Fibroblast of pulmonary artery (primary cell): ENCODE measurements around the gene PLA2G2F.

Source experiments
- DNase-seq: peaks from one replicate; pipeline ENCODE4 v3.0.0-alpha.2; 2010; ENCODE audit warnings: low read depth
- H3K4me3 ChIP-seq: replicated peaks from 2 replicates; pipeline ENCODE4 v1.5.1; 2011; ENCODE audit warnings: low read depth, mild to moderate bottlenecking, control low read depth, low read length, moderate library complexity
- TF ChIP-seq, protein P1 (sequence below): IDR thresholded peaks from 2 replicates; pipeline ENCODE4 v1.5.1; 2011; ENCODE audit warnings: mild to moderate bottlenecking, control low read depth, low read length, inconsistent platforms; ENCODE audit errors: missing control alignments

The PLA2G2F gene

DNA sequence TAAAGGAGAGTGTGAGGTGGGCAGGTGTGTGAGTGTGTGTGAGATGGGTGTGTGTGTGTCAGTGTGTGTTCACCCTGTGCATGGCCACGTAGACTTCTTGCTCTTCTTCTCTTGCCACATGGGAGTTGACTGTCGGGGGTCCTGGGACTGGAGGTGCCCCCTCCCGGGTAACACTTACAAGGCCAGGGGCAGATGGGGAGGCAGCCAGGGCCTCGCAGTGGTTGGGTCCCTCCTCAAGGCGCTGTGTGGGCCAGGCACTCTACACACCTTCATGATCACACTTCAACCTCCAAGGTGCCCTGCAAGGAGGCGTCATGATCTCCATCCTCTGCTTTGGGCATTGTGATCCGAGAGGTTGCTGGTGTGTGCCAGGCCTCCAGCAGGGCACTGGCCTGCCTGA, 2.3 kb downstream of the PLA2G2F start:
- H3K4me3 ChIP-seq: no peak overlapping the region
- TF ChIP-seq, protein P1, sequence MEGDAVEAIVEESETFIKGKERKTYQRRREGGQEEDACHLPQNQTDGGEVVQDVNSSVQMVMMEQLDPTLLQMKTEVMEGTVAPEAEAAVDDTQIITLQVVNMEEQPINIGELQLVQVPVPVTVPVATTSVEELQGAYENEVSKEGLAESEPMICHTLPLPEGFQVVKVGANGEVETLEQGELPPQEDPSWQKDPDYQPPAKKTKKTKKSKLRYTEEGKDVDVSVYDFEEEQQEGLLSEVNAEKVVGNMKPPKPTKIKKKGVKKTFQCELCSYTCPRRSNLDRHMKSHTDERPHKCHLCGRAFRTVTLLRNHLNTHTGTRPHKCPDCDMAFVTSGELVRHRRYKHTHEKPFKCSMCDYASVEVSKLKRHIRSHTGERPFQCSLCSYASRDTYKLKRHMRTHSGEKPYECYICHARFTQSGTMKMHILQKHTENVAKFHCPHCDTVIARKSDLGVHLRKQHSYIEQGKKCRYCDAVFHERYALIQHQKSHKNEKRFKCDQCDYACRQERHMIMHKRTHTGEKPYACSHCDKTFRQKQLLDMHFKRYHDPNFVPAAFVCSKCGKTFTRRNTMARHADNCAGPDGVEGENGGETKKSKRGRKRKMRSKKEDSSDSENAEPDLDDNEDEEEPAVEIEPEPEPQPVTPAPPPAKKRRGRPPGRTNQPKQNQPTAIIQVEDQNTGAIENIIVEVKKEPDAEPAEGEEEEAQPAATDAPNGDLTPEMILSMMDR: no peak
- DNase-seq: no peak

DNA sequence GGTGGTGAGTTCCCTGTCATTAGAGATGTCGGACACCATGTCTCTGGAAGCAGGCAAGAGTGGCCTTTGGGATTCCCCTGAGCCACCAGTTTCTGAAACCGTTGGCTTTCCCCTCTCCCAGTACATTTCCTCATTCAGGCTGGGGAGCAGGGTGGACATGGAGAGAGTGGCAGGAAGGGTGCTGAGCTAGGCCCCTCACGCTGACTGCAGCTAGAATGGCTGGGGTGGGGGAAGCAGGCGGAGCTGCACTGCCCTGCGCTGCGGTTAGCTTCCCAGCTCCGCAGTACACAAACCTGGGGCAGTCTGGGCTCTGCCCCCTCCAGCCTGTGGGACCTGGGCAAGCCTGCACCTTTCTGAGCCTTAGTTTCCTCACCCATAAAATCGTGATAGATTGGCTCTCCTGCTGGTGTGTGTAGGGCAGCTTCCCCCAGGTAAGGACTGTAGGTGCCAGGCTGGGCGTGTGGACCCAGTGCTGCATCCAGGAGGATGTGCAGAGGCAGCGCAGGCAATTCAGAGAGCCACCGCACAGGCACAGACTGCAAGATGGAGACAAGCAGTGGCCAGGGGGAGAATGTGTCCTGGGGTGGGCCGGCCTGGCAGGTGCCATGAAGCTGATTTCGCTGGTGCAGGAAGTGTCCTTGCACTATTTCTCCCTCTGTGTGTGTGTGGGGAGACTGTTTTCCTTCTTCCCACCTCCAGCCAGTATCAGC, 3.0 kb downstream of the PLA2G2F start:
- no peak overlapping the region for H3K4me3 ChIP-seq
- TF ChIP-seq, protein P1: no peak
- no peak for DNase-seq

GRCh38 chr1:20143318-20143717, 4.2 kb downstream of the PLA2G2F start:
- TF ChIP-seq, protein P1: no peak
- no peak for DNase-seq
- H3K4me3 ChIP-seq: no peak overlapping the region

- DNase-seq: no peak
- TF ChIP-seq, protein P1: no peak
- no peak overlapping the region for H3K4me3 ChIP-seq
These were observed 4.8 kb downstream of the PLA2G2F start for GRCh38 chr1:20143734-20144565.

DNA sequence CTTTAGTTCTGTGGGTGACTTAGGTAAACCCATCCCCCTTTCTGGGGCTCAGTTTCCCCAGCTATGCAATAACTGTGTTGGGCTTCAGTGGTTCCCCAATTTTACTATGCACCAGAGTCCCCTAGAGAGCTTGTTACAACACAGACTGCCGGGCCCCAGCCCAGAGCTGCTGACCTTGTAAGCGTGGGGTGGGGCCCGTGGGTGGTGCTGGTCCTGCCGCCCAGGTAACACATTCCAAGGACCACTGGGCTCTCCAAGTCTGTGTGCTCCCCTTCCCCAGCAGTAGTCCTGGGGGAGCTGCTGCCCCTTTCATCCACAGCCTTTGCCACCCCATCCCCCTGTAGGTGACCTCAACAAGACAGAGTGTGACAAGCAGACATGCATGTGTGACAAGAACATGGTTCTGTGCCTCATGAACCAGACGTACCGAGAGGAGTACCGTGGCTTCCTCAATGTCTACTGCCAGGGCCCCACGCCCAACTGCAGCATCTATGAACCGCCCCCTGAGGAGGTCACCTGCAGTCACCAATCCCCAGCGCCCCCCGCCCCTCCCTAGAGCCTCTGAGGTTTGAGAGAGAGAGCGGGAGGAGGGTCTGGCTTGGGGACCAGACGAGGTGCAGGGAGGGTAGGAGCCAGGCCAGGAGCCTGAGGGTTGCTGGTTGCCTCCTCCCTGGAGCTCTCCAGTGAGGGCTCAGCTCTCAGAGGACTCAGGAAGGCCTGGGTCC, 8.9 kb downstream of the PLA2G2F start:
- no peak overlapping the region for H3K4me3 ChIP-seq
- TF ChIP-seq, protein P1: no peak
- DNase-seq: no peak

- DNase-seq: no peak
- TF ChIP-seq, protein P1: no peak
These were observed 9.7 kb downstream of the PLA2G2F start for GRCh38 chr1:20148571-20149500.

More at GRCh38 chr1:20148571-20149500, 9.7 kb downstream of the PLA2G2F start:
- no peak overlapping the region for H3K4me3 ChIP-seq
